DMS114 treated with DMSO at 0.1 percent for 48 hours (cell line): Measurements from ENCODE around the gene SREBF1.

Experiments used
- DNase-seq: peaks from one replicate; lab custom pipeline; 2025; ENCODE audit not compliant: unreplicated experiment; lab: John Stamatoyannopoulos, UW

SREBF1 gene

DNA sequence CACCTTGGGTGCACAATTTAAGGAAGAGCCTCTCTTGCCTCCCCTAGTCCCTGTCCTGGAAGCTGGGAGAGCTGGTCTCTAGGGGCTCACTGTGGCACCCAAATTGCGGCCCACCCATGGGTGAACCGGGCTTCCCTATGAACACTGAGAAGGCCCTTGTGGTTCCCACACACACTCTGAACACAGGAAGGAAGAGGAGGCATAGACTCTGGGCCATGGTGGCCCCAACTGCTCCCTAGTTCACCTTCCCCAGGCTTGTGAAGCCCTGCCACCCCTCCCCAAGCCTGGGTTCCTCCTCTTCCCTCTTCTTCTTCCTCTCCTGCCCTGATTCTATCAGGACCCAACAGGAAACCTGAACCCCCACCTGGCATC is 10.5 kb downstream of the SREBF1 start:
- DNase-seq, result no peak

DNA sequence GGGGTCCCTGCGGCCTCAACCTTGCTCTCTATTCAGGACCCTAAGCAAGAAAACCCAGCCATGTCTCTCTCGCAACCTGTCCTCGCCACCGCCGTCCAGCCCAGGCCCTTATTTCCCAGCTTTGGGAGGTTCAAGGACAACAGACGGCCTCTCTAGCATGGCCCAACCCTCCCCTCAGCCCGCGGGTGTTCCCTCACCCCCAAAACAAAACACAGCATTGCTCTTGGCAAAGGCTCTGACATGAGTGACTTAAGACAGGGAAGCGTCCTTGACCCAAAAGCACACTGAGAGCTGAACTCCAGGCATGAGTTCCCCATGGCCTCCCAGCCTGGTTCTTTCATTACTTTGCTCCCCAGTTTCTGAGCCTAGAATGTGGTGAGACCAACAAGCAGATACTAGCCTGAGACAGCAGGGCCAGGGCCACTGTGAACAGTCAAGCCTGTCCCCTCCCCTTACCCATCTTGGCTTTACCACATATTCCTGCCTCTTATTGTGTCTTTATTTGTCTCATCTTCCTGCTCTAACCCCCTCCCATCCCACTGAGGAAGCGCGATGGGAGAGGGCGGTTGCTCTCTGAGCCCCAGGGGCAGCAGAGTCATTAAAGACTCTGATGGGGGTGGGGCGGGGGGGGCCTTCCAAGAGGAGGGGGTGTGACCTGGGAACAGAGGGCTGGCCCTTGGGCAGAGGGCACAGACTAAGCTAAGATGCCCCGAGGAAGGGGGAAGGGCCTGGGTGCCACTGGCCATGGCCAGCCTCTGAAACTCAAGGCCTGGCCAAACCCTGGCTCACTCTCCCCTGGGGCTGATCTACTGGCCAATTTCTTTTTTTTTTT is 11.8 kb downstream of the SREBF1 start:
- no peak for DNase-seq

GRCh38 chr17:17824119-17824782 is 12.5 kb downstream of the SREBF1 start:
- DNase-seq, result no peak

GRCh38 chr17:17823433-17824118 is 13.2 kb downstream of the SREBF1 start:
- no peak for DNase-seq

- no peak for DNase-seq
Observed at GRCh38 chr17:17822616-17823015, 14.2 kb downstream of the SREBF1 start.

DNA sequence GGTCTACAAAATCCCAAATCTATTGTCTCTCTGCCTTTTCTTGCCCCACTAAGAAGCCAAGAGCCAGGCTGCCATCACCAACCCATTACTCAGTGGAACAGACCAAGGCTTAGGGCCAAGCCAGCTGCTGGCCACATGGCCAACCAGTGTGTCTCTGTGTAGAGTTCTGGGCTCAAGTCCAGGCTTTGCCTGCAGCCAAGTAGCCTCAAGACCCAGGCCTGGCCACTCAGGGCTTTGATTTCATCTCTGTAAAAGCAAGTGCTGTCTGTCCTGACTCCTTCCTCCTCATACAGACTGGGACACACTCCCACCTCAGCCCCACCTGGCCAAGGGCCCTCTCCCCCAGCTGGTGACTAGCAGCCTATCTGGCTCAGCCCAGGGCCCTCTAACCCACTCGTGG is 14.6 kb downstream of the SREBF1 start:
- DNase-seq, result no peak

DNA sequence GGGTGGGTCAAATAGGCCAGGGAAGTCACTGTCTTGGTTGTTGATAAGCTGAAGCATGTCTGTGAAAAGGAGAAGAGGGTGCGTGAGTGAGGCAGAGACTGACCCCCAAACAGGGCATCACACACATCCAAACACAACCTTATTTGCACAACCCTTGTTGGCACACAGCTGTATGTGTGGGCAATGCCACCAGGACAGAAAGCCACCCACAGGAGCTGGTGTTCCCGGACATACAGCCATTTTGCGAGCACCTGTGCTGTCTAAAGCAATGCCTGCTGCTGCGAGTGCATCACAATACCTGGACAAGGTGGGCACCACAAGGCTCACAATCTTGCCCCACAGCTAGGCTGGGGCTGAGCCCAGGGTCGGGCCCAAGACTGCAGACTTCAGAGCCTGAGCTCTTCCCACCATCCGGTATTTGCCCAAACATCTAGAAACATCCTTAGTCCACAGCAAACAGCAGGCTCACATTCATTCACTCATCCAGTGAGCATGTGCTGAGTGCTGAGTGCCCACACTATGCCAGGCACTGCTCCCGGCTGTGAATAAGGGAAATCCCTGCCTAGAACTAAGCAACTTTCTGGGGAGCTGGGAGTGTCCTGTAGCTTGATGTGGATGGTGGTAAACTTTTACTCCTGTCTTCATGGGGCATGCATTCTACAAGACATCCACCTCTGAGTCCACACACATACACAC is 16.2 kb downstream of the SREBF1 start:
- DNase-seq, result no peak

DNA sequence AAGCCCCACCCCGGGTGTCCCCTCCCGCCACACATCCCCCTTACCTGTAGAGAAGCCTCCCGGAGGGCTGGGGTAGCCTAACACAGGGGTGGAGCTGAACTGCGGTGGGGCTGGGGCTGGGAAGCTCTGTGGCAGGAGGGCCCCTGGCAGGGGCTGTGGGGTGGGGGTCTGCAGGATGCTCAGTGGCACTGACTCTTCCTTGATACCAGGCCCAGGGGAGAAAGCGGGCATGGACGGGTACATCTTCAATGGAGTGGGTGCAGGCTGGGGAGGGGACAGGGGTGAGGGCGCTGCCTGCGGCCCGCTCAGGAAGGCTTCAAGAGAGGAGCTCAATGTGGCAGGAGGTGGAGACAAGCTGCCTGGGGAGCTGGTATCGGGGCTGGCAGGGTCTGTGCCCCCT is 16.7 kb downstream of the SREBF1 start:
- no peak for DNase-seq

DNA sequence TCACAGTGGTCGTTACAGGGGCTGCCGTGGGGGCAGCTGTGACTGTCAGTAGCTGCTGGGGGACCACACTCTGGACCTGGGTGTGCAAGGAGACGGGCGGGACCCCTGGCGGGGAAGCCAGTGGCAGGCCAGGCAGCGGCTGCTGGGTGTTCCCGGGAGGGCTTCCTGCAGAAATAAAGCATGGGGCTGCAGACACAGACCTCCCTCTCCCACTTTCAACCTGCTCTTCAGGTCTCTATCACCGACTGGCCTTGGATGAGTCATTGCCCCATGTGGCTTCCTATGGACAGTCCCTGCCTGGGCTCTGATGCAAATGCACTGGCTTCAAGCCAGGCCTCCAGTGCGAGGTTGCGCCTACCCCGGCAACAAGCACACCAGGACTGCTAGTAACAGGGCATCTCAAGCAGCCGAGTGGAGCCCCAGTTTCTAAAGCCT is 17.2 kb downstream of the SREBF1 start:
- DNase-seq, result no peak

DNA sequence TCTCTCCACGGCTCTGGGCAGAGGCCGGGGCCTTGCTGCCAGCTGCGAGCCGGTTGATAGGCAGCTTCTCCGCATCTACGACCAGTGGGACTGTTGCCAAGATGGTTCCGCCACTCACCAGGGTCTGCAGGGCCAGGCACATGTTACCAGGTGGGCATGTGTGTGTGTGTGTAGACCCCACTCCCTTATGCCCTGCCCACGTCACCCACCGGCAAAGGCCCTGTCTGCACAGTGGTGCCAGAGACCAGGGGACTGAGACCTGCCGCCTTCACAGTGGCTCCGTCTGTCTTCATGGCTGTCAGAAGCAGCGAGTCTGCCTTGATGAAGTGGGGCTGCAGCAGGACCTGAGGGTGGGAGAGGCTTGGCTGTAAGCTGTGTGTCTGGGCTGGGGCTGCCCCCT is 17.7 kb downstream of the SREBF1 start:
- DNase-seq, result no peak

DNA sequence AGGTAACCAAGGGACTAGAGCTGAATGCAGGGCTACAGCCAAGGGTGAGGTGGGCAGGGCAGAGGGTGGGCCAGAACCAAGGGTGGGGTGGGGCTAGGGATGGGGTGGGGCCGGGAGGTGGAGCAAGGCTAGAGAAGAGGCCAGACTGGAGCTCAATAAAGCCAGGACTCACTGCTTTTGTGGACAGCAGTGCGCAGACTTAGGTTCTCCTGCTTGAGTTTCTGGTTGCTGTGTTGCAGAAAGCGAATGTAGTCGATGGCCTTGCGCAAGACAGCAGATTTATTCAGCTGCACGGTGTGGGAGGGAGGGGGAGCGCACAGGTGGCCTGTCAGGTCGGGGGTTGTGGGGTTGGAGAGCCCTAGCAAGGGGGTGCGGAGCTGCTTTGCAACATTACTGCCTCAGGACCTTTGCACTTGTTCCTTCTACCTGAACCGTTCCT is 18.7 kb downstream of the SREBF1 start:
- DNase-seq, result no peak

- no peak for DNase-seq
Observed at GRCh38 chr17:17817552-17817947, 19.2 kb downstream of the SREBF1 start.

DNA sequence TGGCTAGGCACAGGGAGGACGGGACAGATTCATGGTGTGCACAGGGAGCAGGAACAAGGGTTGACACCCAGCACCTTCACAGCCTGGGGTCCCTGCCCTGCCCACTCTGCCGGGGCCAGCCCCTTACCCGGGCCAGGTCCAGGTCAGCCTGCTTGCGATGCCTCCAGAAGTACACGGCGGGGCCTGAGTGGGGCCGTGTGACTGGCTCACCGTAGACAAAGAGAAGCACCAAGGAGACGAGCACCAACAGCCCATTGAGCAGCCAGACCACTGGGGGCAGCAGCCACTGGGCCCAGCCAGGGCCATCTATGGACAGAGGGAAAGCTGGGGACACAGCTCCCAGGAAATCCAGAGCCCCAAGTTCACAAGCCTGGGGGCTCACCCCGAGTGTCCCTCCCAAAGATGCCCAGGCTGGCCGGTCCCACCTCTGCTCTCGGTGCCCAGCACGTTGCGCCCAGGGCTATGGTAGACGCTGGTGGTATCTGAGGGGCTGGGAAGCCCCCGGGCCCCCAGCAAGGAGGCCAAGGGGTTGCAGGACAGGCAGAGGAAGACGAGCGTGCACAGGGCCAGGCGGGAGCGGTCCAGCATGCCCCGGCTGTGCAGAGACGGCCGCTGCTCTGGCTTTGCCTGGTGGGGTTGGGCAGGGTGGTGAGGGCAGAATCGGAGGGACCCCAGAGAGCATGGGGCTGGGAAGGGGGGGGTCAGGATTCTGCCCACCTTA is 19.8 kb downstream of the SREBF1 start:
- no peak for DNase-seq

DNA sequence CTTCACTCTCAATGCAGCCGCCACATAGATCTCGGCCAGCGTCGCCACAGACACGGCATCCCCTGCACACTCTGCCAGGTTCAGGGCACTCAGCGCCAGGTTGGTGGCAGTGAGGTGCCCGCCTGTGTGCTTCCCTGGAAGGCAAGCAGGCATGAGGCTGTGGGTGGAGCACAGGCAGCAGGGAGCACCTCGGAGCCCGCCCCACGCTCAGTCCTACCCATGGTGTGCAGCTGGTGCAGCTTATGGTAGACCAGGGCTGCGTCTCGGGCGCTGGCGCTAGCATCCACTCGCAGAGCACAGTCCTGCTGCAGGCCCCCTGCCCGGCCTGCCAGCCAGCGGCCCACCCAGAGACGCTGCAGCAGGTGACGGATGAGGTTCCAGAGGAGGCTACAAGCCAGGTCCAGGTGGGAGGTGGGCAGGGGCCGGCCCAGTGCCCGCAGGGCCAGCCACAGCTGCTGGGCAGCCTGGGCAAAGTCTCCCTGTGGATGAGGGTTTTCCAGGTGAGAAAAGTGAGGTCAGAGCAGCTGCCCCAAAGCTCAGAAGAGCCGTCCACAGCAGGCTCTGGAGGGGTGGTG is 20.5 kb downstream of the SREBF1 start:
- DNase-seq, result no peak

- DNase-seq, result no peak
Observed at GRCh38 chr17:17815436-17816200, 21.2 kb downstream of the SREBF1 start.

GRCh38 chr17:17815062-17815406 is 21.8 kb downstream of the SREBF1 start:
- DNase-seq, result no peak

GRCh38 chr17:17814162-17815061 is 22.4 kb downstream of the SREBF1 start:
- DNase-seq, result no peak

DNA sequence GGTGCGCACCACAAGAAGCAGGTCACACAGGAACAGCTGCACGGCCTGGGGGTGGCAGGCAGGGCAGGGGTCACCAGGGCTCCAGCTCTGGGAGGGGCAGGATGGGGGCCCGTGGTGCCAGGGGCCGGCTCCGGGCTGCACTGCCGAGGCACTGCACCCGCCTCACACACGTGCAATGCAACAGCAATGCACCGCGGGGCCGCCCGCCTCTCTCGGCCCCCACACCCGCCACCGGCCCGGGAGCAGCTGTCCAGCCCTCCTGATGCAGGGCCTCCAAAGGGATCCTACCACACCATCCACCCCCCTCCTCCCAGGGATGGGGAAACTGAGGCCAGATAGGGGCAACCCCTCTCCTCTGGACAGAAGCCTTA is 23.1 kb downstream of the SREBF1 start:
- DNase-seq, result no peak
